ENCODE measurements around the gene PCDHAC1. TPM values are rescaled to one million over a fixed set of nuclear protein-coding genes. Genes with fewer than 3 reads are reported as not detected.

PCDHAC1 gene
- polyA plus RNA-seq, 3 donors from 2014 or later = not detected

DNA sequence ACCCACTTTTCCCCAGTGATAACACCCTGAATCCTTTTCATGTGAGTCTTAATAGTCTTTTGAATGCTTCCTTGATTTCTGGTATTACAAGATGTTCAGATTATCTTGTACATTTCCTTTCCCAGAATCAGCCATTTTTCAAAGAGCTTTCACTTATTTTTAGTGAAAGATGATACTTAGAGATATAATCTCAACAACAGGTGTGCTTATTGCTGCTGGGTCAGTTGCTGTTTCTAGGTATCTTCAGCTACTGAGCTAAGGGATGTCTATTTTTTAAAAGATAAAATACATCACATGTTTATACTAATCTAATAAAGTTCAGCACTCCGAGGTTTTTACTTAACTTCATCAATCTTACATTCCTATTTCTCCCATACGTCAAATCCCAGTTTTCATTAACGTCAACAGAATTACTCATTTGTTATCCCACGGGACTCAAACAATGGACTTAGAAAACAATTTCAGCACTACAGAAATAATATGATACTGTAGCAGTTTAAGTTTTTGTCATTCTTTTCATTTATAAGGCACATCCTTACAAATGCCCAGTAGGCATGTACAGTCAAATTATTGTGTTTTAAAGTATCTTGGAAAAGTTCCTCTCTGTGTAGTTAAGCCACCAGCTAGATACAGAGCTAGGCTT is 9.0 kb downstream of the PCDHAC1 start:
- no peaks in the 10 kb centered on the region for H3K36me3 Mint-ChIP-seq
- no peaks in the 10 kb centered on the region for H3K27me3 Mint-ChIP-seq (ENCODE audit: low read depth in 3 of 3)
- H3K27ac Mint-ChIP-seq = no peak overlapping the region
- peaks cover 0 to 6% (median 0%) of the 10 kb centered on the region in 6 donors for H3K9me3 Mint-ChIP-seq
- no peaks in the 10 kb centered on the region for H3K4me1 Mint-ChIP-seq
- H3K4me3 Mint-ChIP-seq = no peak overlapping the region
- DNase-seq = no peak

DNA sequence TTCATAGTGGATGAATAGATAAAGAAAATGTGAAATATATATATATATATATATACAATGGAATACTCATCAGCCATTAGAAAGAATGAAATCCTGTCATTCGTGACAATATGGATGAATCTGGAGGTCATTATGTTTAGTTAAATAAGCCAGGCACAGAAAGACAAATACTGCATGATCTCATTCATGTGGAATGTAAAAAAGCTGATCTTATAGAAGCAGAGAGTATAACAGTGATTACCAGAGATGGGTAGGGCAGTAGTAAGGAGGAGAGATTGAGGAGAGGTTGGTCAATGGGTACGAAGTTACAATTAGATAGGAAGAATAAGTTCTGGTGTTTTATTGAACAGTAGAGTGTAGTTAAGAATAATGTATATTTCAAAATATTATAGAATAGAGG is 20.5 kb downstream of the PCDHAC1 start:
- peaks cover 0 to 1% (median under 1%) of the 10 kb centered on the region in 3 donors for H3K27me3 Mint-ChIP-seq (ENCODE audit: low read depth in 3 of 3)
- no peaks in the 10 kb centered on the region for H3K36me3 Mint-ChIP-seq
- peaks cover 2 to 24% (median 12%) of the 10 kb centered on the region in 6 donors for H3K9me3 Mint-ChIP-seq
- H3K4me1 Mint-ChIP-seq = no peaks in the 10 kb centered on the region
- DNase-seq = no peak
- no peak overlapping the region for H3K4me3 Mint-ChIP-seq
- no peak overlapping the region for H3K27ac Mint-ChIP-seq

DNA sequence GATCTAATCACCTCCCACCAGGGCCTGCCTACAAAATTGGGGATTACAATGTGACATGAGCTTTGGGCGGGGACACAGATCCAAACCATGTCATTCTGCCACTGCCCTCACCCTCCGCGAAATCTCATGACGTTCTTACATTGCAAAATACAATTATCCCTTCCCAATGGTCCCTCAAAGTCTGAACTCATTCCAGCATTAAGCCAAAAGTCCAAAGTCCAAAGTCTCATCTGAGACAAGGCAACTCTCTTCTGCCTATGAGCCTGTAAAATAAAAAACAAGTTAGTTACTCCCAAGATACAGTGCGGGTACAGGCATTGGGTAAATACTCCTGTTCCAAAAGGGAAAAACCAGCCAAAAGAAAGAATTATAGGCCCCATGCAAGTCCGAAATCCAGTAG is 25.5 kb downstream of the PCDHAC1 start:
- Mint-ChIP-seq H3K4me1 (no peaks in the 10 kb centered on the region), H3K27me3 (ENCODE audit: low read depth in 3 of 3) (peaks cover 0 to 8% (median 5%) of the 10 kb centered on the region in 3 donors), H3K9me3 (peaks cover 0 to 20% (median 8%) of the 10 kb centered on the region in 6 donors), H3K27ac (no peak overlapping the region), H3K36me3 (no peaks in the 10 kb centered on the region), H3K4me3 (no peak overlapping the region)
- no peak for DNase-seq

DNA sequence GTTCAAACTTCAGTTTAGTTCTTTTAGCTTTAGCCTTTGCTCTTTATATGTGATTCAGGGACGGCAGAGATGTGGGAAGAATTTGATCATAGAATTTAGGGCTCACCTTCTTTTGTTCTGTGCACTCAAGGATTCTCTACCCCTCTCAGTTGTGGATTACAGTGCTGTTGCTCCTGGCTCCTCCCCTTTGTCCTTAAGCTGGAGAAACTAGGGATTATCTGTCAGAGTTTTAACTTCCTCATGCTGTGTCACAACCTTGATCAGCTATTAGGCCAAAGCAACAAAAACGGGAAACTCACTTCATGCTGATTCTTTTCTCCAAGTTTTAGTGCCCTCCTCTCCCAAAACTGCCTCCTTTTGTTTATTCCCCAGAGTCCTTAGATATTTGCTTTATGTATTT is 27.1 kb downstream of the PCDHAC1 start:
- no peak for DNase-seq
- Mint-ChIP-seq H3K4me3 (no peak overlapping the region), H3K36me3 (no peaks in the 10 kb centered on the region), H3K27me3 (ENCODE audit: low read depth in 3 of 3) (peaks cover 0 to 8% (median 5%) of the 10 kb centered on the region in 3 donors), H3K27ac (no peak overlapping the region), H3K9me3 (peaks cover 0 to 20% (median 8%) of the 10 kb centered on the region in 6 donors), H3K4me1 (no peaks in the 10 kb centered on the region)

DNA sequence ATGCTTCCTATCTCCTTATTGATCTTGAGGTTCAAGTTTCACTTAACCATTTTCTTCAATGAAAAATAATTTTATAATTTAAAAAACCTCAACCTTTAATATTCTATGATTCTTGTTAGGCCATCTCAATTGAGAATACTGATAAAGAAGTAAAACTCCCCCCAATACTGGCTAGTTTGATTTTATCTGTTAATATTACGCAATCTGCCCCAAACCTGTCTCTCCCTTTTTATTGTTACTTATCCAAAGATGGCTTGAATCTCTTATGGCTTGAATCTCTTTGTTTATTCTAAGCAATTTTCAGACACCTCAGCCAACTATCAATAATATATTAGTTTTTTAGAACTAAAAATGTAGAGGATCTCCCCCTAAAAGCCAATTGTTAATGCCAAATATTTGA is 36.1 kb downstream of the PCDHAC1 start:
- Mint-ChIP-seq H3K9me3 (peaks cover 0 to 3% (median 0%) of the 10 kb centered on the region in 6 donors), H3K4me1 (no peaks in the 10 kb centered on the region), H3K27ac (no peak overlapping the region), H3K4me3 (no peak overlapping the region), H3K36me3 (no peaks in the 10 kb centered on the region), H3K27me3 (ENCODE audit: low read depth in 3 of 3) (peaks cover 5 to 12% (median 6%) of the 10 kb centered on the region in 3 donors)
- no peak for DNase-seq

DNA sequence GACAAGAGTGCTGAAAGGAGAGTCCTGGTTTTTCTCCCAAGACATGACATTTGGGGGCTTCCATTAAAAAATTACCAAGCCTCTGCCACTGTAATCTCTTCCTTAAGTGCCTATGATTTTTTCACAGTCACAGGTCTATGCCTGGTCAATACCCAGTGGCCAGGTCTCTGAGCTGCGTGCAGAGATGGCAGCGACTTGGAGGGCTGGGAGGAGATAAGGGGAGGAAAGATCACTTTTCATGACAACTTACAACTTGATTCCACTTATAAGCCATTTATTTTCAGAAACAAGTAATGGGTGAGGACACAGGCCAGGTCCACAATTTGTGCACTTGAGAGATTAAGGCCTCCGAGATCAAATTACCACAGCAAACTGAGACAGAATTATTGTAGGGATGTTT is 38.3 kb downstream of the PCDHAC1 start:
- Mint-ChIP-seq H3K36me3 (no peaks in the 10 kb centered on the region), H3K9me3 (peaks cover 0 to 3% (median 0%) of the 10 kb centered on the region in 6 donors), H3K27ac (no peak overlapping the region), H3K4me1 (no peaks in the 10 kb centered on the region), H3K4me3 (no peak overlapping the region), H3K27me3 (ENCODE audit: low read depth in 3 of 3) (peaks cover 9 to 15% (median 11%) of the 10 kb centered on the region in 3 donors)
- DNase-seq = no peak

DNA sequence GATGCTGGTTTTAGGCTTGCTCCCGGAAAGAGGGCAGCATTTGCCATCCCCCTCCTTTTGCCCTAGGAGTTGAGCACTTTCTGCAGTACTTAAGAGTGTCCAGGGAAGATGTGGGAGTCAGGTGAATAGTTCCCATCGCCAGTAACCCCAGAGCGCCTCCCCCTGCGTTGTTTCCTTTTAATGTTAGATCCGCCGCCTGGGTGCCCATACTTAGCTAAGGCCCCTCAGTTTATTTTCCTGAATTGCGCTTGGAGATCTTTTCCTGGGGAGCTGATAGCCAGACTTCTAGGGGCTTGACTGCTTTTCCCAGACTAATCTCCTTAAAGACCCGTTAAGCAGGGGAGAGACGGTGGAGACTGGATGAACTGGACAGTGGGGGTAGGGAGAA is 39.8 kb downstream of the PCDHAC1 start:
- peaks cover 9 to 15% (median 11%) of the 10 kb centered on the region in 3 donors for H3K27me3 Mint-ChIP-seq (ENCODE audit: low read depth in 3 of 3)
- H3K4me3 Mint-ChIP-seq = no peak overlapping the region

DNA sequence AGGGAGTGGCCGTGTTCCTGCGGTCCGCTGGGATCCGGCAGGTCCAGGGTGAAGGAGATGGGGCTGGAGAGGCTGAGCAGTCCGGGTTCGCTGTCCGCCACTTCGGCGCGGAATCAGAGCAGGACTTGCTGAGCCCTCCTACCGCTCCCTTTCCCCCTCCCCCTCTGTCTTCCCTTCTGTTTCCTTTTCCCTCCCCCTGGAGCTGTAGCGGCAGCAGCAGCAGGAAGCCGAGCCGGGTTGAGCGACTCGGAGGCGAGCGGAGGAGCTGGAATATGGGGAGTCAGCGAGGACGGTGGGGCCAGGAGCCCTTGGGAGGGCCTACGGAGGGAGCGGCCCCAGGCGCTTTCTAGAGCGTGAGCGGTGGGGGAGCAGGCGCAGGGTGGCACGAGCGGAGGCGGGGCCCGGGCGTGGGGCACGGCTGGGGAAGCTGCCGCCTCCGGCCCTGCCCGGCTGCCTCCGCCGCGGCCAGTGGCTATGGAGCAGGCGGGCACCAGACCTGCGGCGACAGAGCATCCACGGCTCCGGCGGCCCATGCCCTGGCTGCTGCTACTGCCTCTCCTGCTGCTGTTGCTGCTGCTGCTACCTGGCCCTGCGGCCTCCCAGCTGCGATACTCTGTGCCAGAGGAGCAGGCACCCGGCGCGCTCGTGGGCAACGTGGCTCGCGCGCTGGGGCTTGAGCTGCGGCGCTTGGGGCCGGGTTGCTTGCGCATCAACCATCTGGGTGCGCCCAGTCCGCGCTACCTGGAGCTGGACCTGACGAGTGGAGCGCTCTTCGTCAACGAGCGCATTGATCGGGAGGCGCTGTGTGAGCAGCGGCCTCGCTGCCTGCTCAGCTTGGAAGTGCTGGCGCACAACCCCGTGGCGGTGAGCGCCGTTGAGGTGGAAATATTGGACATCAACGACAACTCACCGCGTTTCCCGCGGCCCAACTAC is 40.5 kb downstream of the PCDHAC1 start, which contains the start of gene PCDHAC2:
Gene PCDHAC2, plus strand, starts transcription at position 184 of the 933 bp plus-strand sequence. Its CDS starts 291 bp downstream, at position 475.
- H3K27ac Mint-ChIP-seq = no peak within 1 kb of the TSS
- H3K4me1 Mint-ChIP-seq = no peaks in the 10 kb centered on the region
- H3K9me3 Mint-ChIP-seq = peaks cover 0 to 3% (median 0%) of the 10 kb centered on the region in 6 donors
- no peak within 1 kb of the TSS for H3K4me3 Mint-ChIP-seq
- H3K27me3 Mint-ChIP-seq (ENCODE audit: low read depth in 3 of 3) = peaks cover 9 to 15% (median 11%) of the 10 kb centered on the region in 3 donors
- H3K36me3 Mint-ChIP-seq = no peaks in the 10 kb centered on the region
- no peak for DNase-seq

More for the DNA sequence above, 39.8 kb downstream of the PCDHAC1 start:
- Mint-ChIP-seq H3K36me3 (no peaks in the 10 kb centered on the region), H3K27ac (no peak overlapping the region), H3K9me3 (peaks cover 0 to 3% (median 0%) of the 10 kb centered on the region in 6 donors), H3K4me1 (no peaks in the 10 kb centered on the region)
- DNase-seq = no peak

DNA sequence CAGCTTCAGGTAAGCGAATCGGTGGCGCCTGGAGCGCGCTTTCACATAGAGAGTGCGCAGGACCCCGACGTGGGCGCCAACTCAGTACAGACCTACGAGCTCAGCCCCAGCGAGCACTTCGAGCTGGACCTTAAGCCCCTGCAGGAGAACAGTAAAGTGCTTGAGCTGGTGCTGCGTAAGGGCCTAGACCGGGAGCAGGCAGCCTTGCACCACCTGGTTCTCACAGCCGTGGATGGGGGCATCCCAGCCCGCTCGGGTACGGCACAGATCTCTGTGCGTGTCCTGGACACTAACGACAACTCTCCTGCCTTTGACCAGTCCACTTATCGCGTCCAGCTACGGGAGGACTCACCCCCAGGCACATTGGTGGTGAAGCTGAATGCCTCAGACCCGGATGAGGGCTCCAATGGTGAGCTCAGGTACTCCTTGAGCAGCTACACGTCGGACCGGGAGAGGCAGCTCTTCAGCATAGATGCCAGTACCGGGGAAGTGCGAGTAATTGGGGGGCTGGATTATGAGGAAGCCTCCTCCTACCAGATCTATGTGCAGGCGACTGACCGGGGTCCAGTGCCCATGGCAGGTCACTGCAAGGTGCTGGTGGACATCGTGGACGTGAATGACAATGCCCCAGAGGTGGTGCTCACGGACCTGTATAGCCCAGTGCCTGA is 41.3 kb downstream of the PCDHAC1 start:
- no peak overlapping the region for H3K4me3 Mint-ChIP-seq
- no peak for DNase-seq
- no peaks in the 10 kb centered on the region for H3K36me3 Mint-ChIP-seq
- peaks cover 9 to 15% (median 9%) of the 10 kb centered on the region in 3 donors for H3K27me3 Mint-ChIP-seq (ENCODE audit: low read depth in 3 of 3)
- no peaks in the 10 kb centered on the region for H3K4me1 Mint-ChIP-seq
- H3K27ac Mint-ChIP-seq = no peak overlapping the region
- H3K9me3 Mint-ChIP-seq = peaks cover 0 to 3% (median 0%) of the 10 kb centered on the region in 6 donors

DNA sequence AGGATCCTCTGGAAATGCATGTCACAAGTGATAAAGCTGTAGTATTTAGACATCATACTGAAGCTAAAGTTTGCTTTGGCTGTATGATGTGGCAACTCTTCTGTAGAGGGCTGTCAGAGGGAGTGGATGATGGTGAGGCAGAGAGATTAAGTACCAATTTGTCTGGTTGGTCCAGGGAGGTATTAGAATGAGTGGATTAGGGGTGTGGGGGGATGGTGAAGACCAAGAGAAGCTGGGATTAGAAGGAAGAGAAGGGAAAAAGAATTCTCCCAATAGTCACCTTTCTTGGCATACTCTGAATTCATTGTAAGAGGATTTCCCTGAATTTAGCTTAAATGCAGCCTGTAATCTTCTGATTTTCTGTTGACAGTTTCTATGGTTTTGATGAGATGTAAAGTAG is 43.8 kb downstream of the PCDHAC1 start:
- Mint-ChIP-seq H3K36me3 (no peaks in the 10 kb centered on the region), H3K27me3 (ENCODE audit: low read depth in 3 of 3) (peaks cover 9 to 12% (median 10%) of the 10 kb centered on the region in 3 donors), H3K27ac (no peak overlapping the region), H3K4me3 (no peak overlapping the region), H3K9me3 (peaks cover 0 to 5% (median 0%) of the 10 kb centered on the region in 6 donors), H3K4me1 (no peaks in the 10 kb centered on the region)
- DNase-seq = no peak

DNA sequence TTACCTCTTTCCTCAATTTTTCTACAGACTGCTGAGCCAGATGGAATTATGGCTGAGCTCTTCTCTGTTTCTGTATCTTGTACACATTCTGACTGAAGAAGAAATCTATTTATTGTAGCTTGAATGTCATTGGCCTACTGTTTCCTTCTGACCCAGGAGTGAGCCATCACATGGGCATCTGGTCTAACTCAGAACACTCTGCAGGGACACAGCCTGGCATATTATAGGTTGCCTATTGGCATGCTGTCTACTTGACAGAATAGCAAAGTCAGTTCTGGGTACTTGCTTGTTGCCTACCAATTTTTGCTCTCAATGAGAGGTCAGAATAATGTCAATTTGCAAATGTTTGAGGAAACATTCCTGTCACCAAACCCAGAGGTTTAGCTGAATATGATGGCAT is 47.5 kb downstream of the PCDHAC1 start:
- no peak for DNase-seq
- no peaks in the 10 kb centered on the region for H3K4me1 Mint-ChIP-seq
- H3K9me3 Mint-ChIP-seq = peaks cover 0 to 5% (median 0%) of the 10 kb centered on the region in 6 donors
- no peaks in the 10 kb centered on the region for H3K36me3 Mint-ChIP-seq
- H3K27me3 Mint-ChIP-seq (ENCODE audit: low read depth in 3 of 3) = peaks cover 0 to 2% (median 0%) of the 10 kb centered on the region in 3 donors
- H3K27ac Mint-ChIP-seq = peak overlapping the region in 1 of 6 donors; percentile 4
- H3K4me3 Mint-ChIP-seq = no peak overlapping the region

DNA sequence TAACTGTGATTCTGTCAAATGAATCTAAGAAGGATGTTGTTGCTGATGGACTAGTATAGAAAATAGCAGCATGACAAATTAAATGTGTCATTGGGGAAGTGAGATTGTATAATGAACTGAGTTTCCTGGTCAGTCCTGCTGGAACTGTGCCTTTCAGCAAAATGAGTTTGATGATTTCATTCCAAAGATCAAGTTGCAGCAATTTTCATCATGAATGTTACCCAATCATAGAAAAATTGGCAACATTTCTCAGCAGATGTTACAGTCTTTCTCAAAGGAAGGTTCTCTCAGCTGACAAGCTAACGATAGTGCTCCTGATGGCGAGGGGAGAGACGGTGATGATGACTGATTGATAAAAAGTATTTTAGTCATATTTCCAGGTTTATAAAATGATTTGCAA is 50.9 kb downstream of the PCDHAC1 start:
- Mint-ChIP-seq H3K9me3 (peaks cover 0 to 10% (median 0%) of the 10 kb centered on the region in 6 donors), H3K4me1 (no peaks in the 10 kb centered on the region), H3K4me3 (no peak overlapping the region), H3K27me3 (ENCODE audit: low read depth in 3 of 3) (peaks cover 0 to 5% (median 0%) of the 10 kb centered on the region in 3 donors), H3K36me3 (no peaks in the 10 kb centered on the region), H3K27ac (no peak overlapping the region)
- DNase-seq = no peak

DNA sequence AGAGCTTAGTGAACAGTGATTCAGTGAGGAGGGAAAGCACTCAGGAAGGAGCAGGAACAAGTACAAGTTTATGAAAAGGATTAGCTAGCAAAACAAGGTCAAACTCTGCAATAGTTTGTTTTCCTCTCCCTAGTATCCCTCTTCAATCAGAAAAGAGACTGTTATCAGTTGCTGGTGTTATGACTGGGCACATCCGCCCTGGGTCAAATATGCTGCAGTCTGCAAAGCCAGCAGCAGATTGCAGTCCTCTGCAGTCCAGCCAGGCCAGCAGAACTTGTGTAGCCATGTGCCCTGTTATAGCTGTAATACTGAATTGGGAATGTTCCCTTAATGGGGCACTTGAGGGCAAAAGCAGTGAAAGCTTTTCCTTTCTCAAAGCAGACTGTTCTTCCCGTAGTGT is 52.2 kb downstream of the PCDHAC1 start:
- Mint-ChIP-seq H3K4me1 (no peaks in the 10 kb centered on the region), H3K27me3 (ENCODE audit: low read depth in 3 of 3) (peaks cover 0 to 5% (median 0%) of the 10 kb centered on the region in 3 donors), H3K9me3 (peaks cover 0 to 8% (median 0%) of the 10 kb centered on the region in 6 donors), H3K27ac (no peak overlapping the region), H3K4me3 (no peak overlapping the region), H3K36me3 (no peaks in the 10 kb centered on the region)
- DNase-seq = no peak
